Peyer's patch (tissue), 4 donors: ENCODE results near the gene ZBTB16. TPM values are rescaled to one million over a fixed set of nuclear protein-coding genes. Genes with fewer than 3 reads are reported as not detected.

Experiments used
- DNase-seq, 3 donors: peaks; one replicate each; pipeline ENCODE4 v3.0.0-alpha.2; 2017 to 2019
- H3K27ac ChIP-seq, 4 donors: fragments of 200-600 bp; sonication (generic); one replicate each; pipeline ENCODE4 v1.5.1; 2016 to 2019
- H3K27me3 ChIP-seq, 2 donors: fragments of 200-600 bp; sonication (generic); one replicate each; pipeline ENCODE4 v1.5.1; 2019
- H3K36me3 ChIP-seq, 3 donors: fragments of 200-600 bp; sonication (generic); one replicate each; pipeline ENCODE4 v1.5.1; 2016 to 2019
- H3K4me1 ChIP-seq, 4 donors: fragments of 200-600 bp; sonication (generic); one replicate each; pipeline ENCODE4 v1.5.1; 2016 to 2019
- H3K4me3 ChIP-seq, 4 donors: fragments of 200-600 bp; sonication (generic); 1 replicate in 3 of 4; 2 replicates in 1 of 4; pipeline ENCODE4 v1.5.1; 2016 to 2019; ENCODE audit warnings: mild to moderate bottlenecking in 1 of 4
- H3K9me3 ChIP-seq, 4 donors: fragments of 200-600 bp; sonication (generic); one replicate each; pipeline ENCODE4 v1.5.1; 2016 to 2019; ENCODE audit warnings: mild to moderate bottlenecking in 1 of 4
- POLR2A ChIP-seq, 2 donors: fragments of 450-650 bp; IDR thresholded peaks; one replicate each; pipeline ENCODE4 v1.5.1; 2017; ENCODE audit warnings: antibody characterized with exemption in 2 of 2, mild to moderate bottlenecking in 2 of 2, moderate library complexity in 2 of 2
- total RNA-seq, 4 donors: library from RNA; depleted of rRNA; stranded (reverse); fragments of >200 nt; gene quantifications; one replicate each; pipeline ENCODE4 v1.1.0, GENCODE V29; 2016
- TF ChIP-seq, protein P1 (sequence below), 6 experiments: fragments of 450-650 bp in 4 of 6; fragments of 200-600 bp in 2 of 6; sonication (generic) in 1 of 6; IDR thresholded peaks; one replicate each; pipeline ENCODE4 v1.5.1; 2017 to 2019; ENCODE audit warnings: antibody characterized with exemption in 6 of 6, mild to moderate bottlenecking in 3 of 6, moderate library complexity in 1 of 6

Gene ZBTB16
- total RNA-seq, 4 donors from 2014 or later = 84.8 to 257 (median 155) TPM

DNA sequence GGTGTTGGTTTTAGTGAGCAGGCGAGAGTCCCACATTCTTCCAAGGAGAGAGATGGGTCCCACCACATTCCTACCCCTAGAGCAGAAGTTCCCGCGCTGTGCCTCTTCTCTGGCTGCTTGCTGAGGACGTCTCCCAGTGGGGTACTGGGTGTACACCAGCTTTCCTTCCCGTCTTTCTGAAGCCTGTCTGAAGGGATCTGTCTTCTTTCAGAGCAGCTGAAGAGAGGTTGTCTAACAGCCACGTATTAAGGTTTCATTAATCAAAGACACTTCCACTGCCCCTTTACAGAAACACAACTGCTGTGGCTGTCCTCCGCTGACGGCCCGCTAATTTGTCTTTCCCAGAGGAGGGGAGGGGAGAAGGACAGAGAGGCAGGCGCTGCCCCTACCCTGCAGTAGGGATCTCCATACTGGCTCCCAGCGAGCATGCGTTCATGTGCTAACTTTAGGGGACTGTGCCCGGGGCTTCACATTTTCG lies 56.0 kb downstream of the ZBTB16 start:
- no peak overlapping the region for H3K27ac ChIP-seq
- H3K9me3 ChIP-seq = no peaks in the 10 kb centered on the region
- TF ChIP-seq, protein P1, sequence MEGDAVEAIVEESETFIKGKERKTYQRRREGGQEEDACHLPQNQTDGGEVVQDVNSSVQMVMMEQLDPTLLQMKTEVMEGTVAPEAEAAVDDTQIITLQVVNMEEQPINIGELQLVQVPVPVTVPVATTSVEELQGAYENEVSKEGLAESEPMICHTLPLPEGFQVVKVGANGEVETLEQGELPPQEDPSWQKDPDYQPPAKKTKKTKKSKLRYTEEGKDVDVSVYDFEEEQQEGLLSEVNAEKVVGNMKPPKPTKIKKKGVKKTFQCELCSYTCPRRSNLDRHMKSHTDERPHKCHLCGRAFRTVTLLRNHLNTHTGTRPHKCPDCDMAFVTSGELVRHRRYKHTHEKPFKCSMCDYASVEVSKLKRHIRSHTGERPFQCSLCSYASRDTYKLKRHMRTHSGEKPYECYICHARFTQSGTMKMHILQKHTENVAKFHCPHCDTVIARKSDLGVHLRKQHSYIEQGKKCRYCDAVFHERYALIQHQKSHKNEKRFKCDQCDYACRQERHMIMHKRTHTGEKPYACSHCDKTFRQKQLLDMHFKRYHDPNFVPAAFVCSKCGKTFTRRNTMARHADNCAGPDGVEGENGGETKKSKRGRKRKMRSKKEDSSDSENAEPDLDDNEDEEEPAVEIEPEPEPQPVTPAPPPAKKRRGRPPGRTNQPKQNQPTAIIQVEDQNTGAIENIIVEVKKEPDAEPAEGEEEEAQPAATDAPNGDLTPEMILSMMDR (IDR thresholded peaks at IDR 0.05) = no peak
- no peak for TF ChIP-seq POLR2A (IDR thresholded peaks at IDR 0.05)
- no peaks in the 10 kb centered on the region for H3K36me3 ChIP-seq
- no peak for DNase-seq
- H3K27me3 ChIP-seq = no peaks in the 10 kb centered on the region
- peaks cover 0 to 27% (median 1%) of the 10 kb centered on the region in 4 donors for H3K4me1 ChIP-seq
- H3K4me3 ChIP-seq = no peak overlapping the region

DNA sequence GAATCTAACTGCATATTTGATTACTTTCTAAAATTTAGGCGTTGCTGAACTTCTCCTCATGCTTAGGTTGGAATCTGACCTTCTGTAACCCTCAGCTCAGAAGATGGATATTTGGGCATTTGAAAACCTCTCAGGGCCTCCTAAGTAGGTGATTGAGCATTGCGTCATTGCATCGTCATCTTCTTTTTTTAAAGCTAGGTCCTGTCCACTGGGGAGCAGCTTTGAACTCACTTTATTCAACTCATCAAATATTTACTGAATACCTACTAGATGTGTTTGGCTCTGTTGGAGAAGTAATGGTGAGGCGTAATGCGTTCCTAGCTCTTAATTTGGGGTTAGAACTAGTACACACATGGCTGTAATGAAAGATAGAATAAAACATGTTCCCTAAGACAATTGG lies 56.8 kb downstream of the ZBTB16 start:
- peaks cover 0 to 31% (median 1%) of the 10 kb centered on the region in 4 donors for H3K4me1 ChIP-seq

DNA sequence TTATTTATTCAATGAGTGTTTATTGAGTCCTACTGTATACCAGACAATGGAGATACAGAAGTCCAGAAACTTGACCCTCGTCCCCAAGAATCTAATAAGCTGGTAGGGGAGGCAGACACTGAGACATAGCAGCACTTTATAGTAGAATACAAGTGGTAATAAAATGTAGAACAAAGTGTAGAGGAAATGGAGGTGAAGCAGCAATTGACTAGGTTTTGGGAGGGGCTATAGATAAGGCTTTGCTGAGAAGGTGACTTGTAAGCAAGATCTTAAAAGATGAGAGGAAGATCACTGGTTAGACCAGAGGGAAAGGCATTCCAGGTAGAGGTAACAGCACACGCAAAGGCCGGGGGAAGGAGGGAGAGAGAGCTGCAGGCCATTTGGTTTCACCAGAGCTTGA lies 57.3 kb downstream of the ZBTB16 start:
- no peak for DNase-seq
- Histone ChIP-seq H3K27ac (peak overlapping the region in 1 of 4 donors; percentile 45), H3K4me1 (peaks cover 0 to 35% (median 1%) of the 10 kb centered on the region in 4 donors), H3K9me3 (no peaks in the 10 kb centered on the region), H3K27me3 (no peaks in the 10 kb centered on the region), H3K36me3 (no peaks in the 10 kb centered on the region), H3K4me3 (no peak overlapping the region)
- TF ChIP-seq POLR2A (IDR thresholded peaks at IDR 0.05) = peak in 1 of 2 donors; percentile 27
- TF ChIP-seq, protein P1 (IDR thresholded peaks at IDR 0.05) = no peak

More for the DNA sequence above, 56.8 kb downstream of the ZBTB16 start:
- Histone ChIP-seq H3K27me3 (no peaks in the 10 kb centered on the region), H3K9me3 (no peaks in the 10 kb centered on the region), H3K27ac (peak overlapping the region in 1 of 4 donors; percentile 29), H3K36me3 (no peaks in the 10 kb centered on the region), H3K4me3 (no peak overlapping the region)
- DNase-seq = no peak
- TF ChIP-seq, protein P1 (IDR thresholded peaks at IDR 0.05) = no peak
- TF ChIP-seq POLR2A (IDR thresholded peaks at IDR 0.05) = no peak

DNA sequence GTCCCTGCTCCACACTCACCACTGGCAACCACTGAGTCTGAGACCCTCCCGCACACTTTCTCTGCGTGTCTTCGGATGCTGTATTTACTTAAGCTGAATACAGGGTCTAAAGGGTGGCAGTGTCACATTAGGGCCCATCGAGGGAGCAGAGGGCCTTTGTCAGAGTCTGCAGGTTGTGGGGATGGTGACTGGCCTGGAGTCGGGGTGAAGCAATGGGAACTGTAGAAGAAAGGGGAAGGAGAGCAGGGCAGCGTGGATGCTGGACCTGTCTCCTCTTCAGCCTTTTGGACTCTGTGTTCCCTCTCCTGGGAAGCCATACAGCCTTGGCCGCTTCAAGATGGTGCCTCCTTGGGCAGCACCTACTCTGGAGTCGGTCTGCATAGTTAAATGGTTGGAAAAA lies 61.1 kb downstream of the ZBTB16 start:
- Histone ChIP-seq H3K4me3 (no peak overlapping the region), H3K27ac (peak overlapping the region in 1 of 4 donors; percentile 15), H3K9me3 (no peaks in the 10 kb centered on the region), H3K4me1 (peaks cover 0 to 33% (median 1%) of the 10 kb centered on the region in 4 donors), H3K36me3 (peaks cover 0 to 3% (median 0%) of the 10 kb centered on the region in 3 donors), H3K27me3 (no peaks in the 10 kb centered on the region)
- no peak for DNase-seq
- TF ChIP-seq, protein P1 (IDR thresholded peaks at IDR 0.05) = no peak
- TF ChIP-seq POLR2A (IDR thresholded peaks at IDR 0.05) = no peak

DNA sequence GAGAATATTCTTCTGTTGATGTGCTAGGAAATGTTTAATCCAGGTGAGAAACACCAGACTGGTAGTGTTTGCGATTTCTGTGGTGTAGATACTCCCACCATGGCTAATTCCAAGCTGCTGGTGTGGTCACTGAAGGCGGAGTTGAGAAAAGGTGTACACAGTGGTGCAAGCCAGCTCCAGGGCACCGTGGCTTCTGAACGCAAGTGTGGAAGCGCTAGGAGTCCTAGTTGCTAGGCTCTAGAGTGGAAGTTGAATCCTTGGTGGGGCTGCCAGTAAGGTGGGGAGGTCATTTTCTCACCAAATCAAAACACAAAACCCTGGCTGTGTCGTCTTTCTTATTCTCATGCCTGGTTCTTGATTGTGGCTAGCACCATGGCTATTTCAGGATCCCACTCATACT lies 61.6 kb downstream of the ZBTB16 start:
- Histone ChIP-seq H3K27ac (peak overlapping the region in 1 of 4 donors; percentile 15), H3K4me1 (peaks cover 0 to 29% (median 1%) of the 10 kb centered on the region in 4 donors)
- no peak for TF ChIP-seq POLR2A (IDR thresholded peaks at IDR 0.05)
- TF ChIP-seq, protein P1 (IDR thresholded peaks at IDR 0.05) = no peak

More for the DNA sequence above, 61.6 kb downstream of the ZBTB16 start:
- no peaks in the 10 kb centered on the region for H3K9me3 ChIP-seq
- H3K36me3 ChIP-seq = peaks cover 0 to 8% (median 0%) of the 10 kb centered on the region in 3 donors
- DNase-seq = no peak
- H3K4me3 ChIP-seq = no peak overlapping the region
- H3K27me3 ChIP-seq = no peaks in the 10 kb centered on the region
